Dermis blood vessel endothelial cell (primary cell): ENCODE data around the gene CCDC85A. TPM values are rescaled to one million over a fixed set of nuclear protein-coding genes. Genes with fewer than 3 reads are reported as not detected.

ENCODE experiments used
- DNase-seq: peaks from one replicate; pipeline ENCODE4 v3.0.0; 2010
- total RNA-seq: library from RNA; depleted of rRNA; stranded (reverse); fragments of >200 nt; gene quantifications from 2 replicates; pipeline ENCODE4 v1.2.3, GENCODE V29; 2014

The CCDC85A gene
- total RNA-seq, 1 donor from 2014 or later, result 21.4 TPM

GRCh38 chr2:56313500-56313921 is 129.7 kb downstream of the CCDC85A start:
- DNase-seq, result no peak

GRCh38 chr2:56314371-56314770 is 130.6 kb downstream of the CCDC85A start:
- no peak for DNase-seq

- peak; percentile 14 for DNase-seq
Observed at GRCh38 chr2:56314796-56315195, 131.0 kb downstream of the CCDC85A start.

GRCh38 chr2:56315376-56315775 is 131.6 kb downstream of the CCDC85A start:
- no peak for DNase-seq

- no peak for DNase-seq
Observed at GRCh38 chr2:56316011-56316410, 132.2 kb downstream of the CCDC85A start.

- DNase-seq, result no peak
Observed at GRCh38 chr2:56318147-56318546, 134.4 kb downstream of the CCDC85A start.

GRCh38 chr2:56325661-56326345 is 142.0 kb downstream of the CCDC85A start:
- DNase-seq, result no peak

- DNase-seq, result no peak
Observed at GRCh38 chr2:56326346-56326741, 142.6 kb downstream of the CCDC85A start.

GRCh38 chr2:56331810-56332209 is 148.0 kb downstream of the CCDC85A start:
- no peak for DNase-seq

- DNase-seq, result no peak
Observed at GRCh38 chr2:56333812-56334485, 150.2 kb downstream of the CCDC85A start.

- DNase-seq, result no peak
Observed at GRCh38 chr2:56334622-56335021, 150.8 kb downstream of the CCDC85A start.

- no peak for DNase-seq
Observed at GRCh38 chr2:56335101-56335500, 151.3 kb downstream of the CCDC85A start.

GRCh38 chr2:56337342-56337741 is 153.6 kb downstream of the CCDC85A start:
- peak; percentile 42 for DNase-seq

GRCh38 chr2:56338232-56338631 is 154.4 kb downstream of the CCDC85A start:
- DNase-seq, result no peak

- DNase-seq, result no peak
Observed at GRCh38 chr2:56344771-56345170, 161.0 kb downstream of the CCDC85A start.

GRCh38 chr2:56347881-56348280 is 164.1 kb downstream of the CCDC85A start:
- DNase-seq, result no peak

- DNase-seq, result no peak
Observed at GRCh38 chr2:56348392-56349210, 164.8 kb downstream of the CCDC85A start.

GRCh38 chr2:56357655-56358295 is 174.0 kb downstream of the CCDC85A start:
- DNase-seq, result peak; percentile 38

- no peak for DNase-seq
Observed at GRCh38 chr2:56361844-56362243, 178.1 kb downstream of the CCDC85A start.

GRCh38 chr2:56364902-56365301 is 181.1 kb downstream of the CCDC85A start:
- DNase-seq, result peak; percentile 27

GRCh38 chr2:56369316-56369715 is 185.5 kb downstream of the CCDC85A start:
- DNase-seq, result no peak

- DNase-seq, result no peak
Observed at GRCh38 chr2:56372071-56372656, 188.4 kb downstream of the CCDC85A start.

GRCh38 chr2:56375251-56375650 is 191.5 kb downstream of the CCDC85A start:
- DNase-seq, result no peak
